IMR-90 (cell line): Measurements from ENCODE around the gene SLC15A3. TPM values are rescaled to one million over a fixed set of nuclear protein-coding genes. Genes with fewer than 3 reads are reported as not detected.

Experiments used
- ATAC-seq: fragments of 200-7000 bp; cut with Tn5 transposase; 2 replicates; pipeline ENCODE4 v1.9.1; 2020; ENCODE audit warnings: low read depth, mild to moderate bottlenecking, moderate library complexity
- BruUV-seq: library from RNA; stranded (reverse); fragments of 400-500 nt; replicated peaks from 2 replicates; lab custom pipeline; 2021; lab: Mats Ljungman, UMichigan
- CTCF ChIA-PET: fragments of 300-600 bp; formaldehyde crosslinking; extraction: SDS; loops from one replicate; lab custom pipeline; 2021; ENCODE audit warnings: antibody characterized with exemption; lab: Yijun Ruan, JAX
- POLR2A ChIA-PET: fragments of 300-600 bp; sonication (Branson Sonifier 250); formaldehyde crosslinking; loops from one replicate; lab custom pipeline; 2022; ENCODE audit warnings: antibody characterized with exemption; ENCODE audit not compliant: unreplicated experiment; lab: Charles Lee
- DNase-seq: peaks from one replicate; pipeline ENCODE4 v3.0.0; 2013
- H2AFZ ChIP-seq: replicated peaks from 2 replicates; pipeline ENCODE3; 2013; ENCODE audit warnings: low read length, mild to moderate bottlenecking; ENCODE audit not compliant: poor library complexity
- H2AK5ac ChIP-seq: 2 replicates; pipeline ENCODE4 v1.6.1; 2013; ENCODE audit warnings: low read depth, low read length, inconsistent platforms
- H2AK9ac ChIP-seq: replicated peaks from 2 replicates; pipeline ENCODE3; 2013; ENCODE audit warnings: mild to moderate bottlenecking, low read depth, low read length, moderate library complexity; ENCODE audit not compliant: poor library complexity
- H2BK120ac ChIP-seq: 2 replicates; pipeline ENCODE4 v1.6.1; 2013; ENCODE audit warnings: low read depth, low read length, inconsistent platforms
- H2BK15ac ChIP-seq: 3 replicates; pipeline ENCODE4 v1.6.1; 2013; ENCODE audit warnings: low read depth, low read length, inconsistent platforms
- H2BK20ac ChIP-seq: 2 replicates; pipeline ENCODE4 v1.6.1; 2013; ENCODE audit warnings: low read depth, mild to moderate bottlenecking, inconsistent platforms, low read length, moderate library complexity
- H2BK5ac ChIP-seq: 2 replicates; pipeline ENCODE4 v1.6.1; 2013; ENCODE audit warnings: mild to moderate bottlenecking, low read depth, low read length, inconsistent platforms; ENCODE audit not compliant: poor library complexity, severe bottlenecking
- H3K14ac ChIP-seq: replicated peaks from 2 replicates; pipeline ENCODE4 v1.6.1; 2013; ENCODE audit warnings: low read depth, low read length, inconsistent platforms
- H3K18ac ChIP-seq: 2 replicates; pipeline ENCODE4 v1.6.1; 2013; ENCODE audit warnings: low read depth, low read length, control low read depth
- H3K23ac ChIP-seq: 2 replicates; pipeline ENCODE4 v1.6.1; 2013; ENCODE audit warnings: low read depth, low read length, inconsistent platforms
- H3K27ac ChIP-seq: 2 replicates; pipeline ENCODE4 v1.5.1; 2013; ENCODE audit warnings: mild to moderate bottlenecking, control low read depth, low read length; ENCODE audit not compliant: insufficient read depth
- H3K27me3 ChIP-seq: 2 replicates; pipeline ENCODE4 v1.6.1; 2013; ENCODE audit warnings: low read length; ENCODE audit not compliant: control insufficient read depth, insufficient read depth
- H3K36me3 ChIP-seq: 2 replicates; pipeline ENCODE4 v1.6.1; 2013; ENCODE audit warnings: low read length, mixed read lengths; ENCODE audit not compliant: control insufficient read depth, insufficient read depth
- H3K4ac ChIP-seq: 2 replicates; pipeline ENCODE4 v1.6.1; 2013; ENCODE audit warnings: low read depth, low read length, inconsistent platforms
- H3K4me1 ChIP-seq: 2 replicates; pipeline ENCODE4 v1.6.1; 2013; ENCODE audit warnings: low read length, mixed read lengths; ENCODE audit not compliant: control insufficient read depth, insufficient read depth
- H3K4me2 ChIP-seq: 2 replicates; pipeline ENCODE4 v1.6.1; 2013; ENCODE audit warnings: low read depth, mild to moderate bottlenecking, control low read depth, low read length, moderate library complexity
- H3K4me3 ChIP-seq: 2 replicates; pipeline ENCODE4 v1.5.1; 2013; ENCODE audit warnings: low read depth, mild to moderate bottlenecking, control low read depth, low read length, moderate library complexity; ENCODE audit not compliant: insufficient read depth
- H3K56ac ChIP-seq: 2 replicates; pipeline ENCODE4 v1.6.1; 2013; ENCODE audit warnings: low read length, inconsistent platforms; ENCODE audit not compliant: insufficient read depth; ENCODE audit errors: extremely low read depth
- H3K79me1 ChIP-seq, 2 experiments: 2 replicates each; pipeline ENCODE4 v1.6.1; 2013; ENCODE audit warnings: low read length in 2 of 2, inconsistent platforms in 1 of 2, low read depth in 1 of 2
- H3K9ac ChIP-seq: 2 replicates; pipeline ENCODE4 v1.6.1; 2013; ENCODE audit warnings: low read depth, low read length, control low read depth
- H3K9me1 ChIP-seq: 2 replicates; pipeline ENCODE4 v1.6.1; 2013; ENCODE audit warnings: low read length, inconsistent platforms; ENCODE audit not compliant: insufficient read depth
- H3K9me3 ChIP-seq: 2 replicates; pipeline ENCODE4 v1.6.1; 2013; ENCODE audit warnings: low read length; ENCODE audit not compliant: control insufficient read depth, insufficient read depth
- H4K20me1 ChIP-seq: 2 replicates; pipeline ENCODE4 v1.6.1; 2013; ENCODE audit warnings: low read length, inconsistent platforms; ENCODE audit not compliant: insufficient read depth
- H4K5ac ChIP-seq: 2 replicates; pipeline ENCODE4 v1.6.1; 2013; ENCODE audit warnings: mild to moderate bottlenecking, low read depth, low read length, control low read depth
- H4K8ac ChIP-seq, 2 experiments: 2 replicates each; pipeline ENCODE4 v1.6.1; 2013; ENCODE audit warnings: low read depth in 2 of 2, low read length in 2 of 2, control low read depth in 1 of 2, inconsistent platforms in 1 of 2
- H4K91ac ChIP-seq: 2 replicates; pipeline ENCODE4 v1.6.1; 2013; ENCODE audit warnings: low read depth, low read length, inconsistent platforms; ENCODE audit not compliant: insufficient read depth
- BHLHE40 ChIP-seq: fragments of 150-350 bp; IDR thresholded peaks from 2 replicates; pipeline ENCODE4 v1.6.1; 2016; ENCODE audit warnings: mild to moderate bottlenecking, low read depth, low read length
- CEBPB ChIP-seq: IDR thresholded peaks from 2 replicates; pipeline ENCODE4 v1.6.1; 2012; ENCODE audit warnings: low read depth, low read length, improper control_type of control experiment
- MAFK ChIP-seq: IDR thresholded peaks from 2 replicates; pipeline ENCODE4 v1.6.1; 2012; ENCODE audit warnings: low read depth, low read length, improper control_type of control experiment
- MAZ ChIP-seq: IDR thresholded peaks from 2 replicates; pipeline ENCODE4 v1.6.1; 2012; ENCODE audit warnings: low read depth, mild to moderate bottlenecking, low read length, improper control_type of control experiment, moderate library complexity, borderline replicate concordance
- NFE2L2 ChIP-seq: fragments of 150-350 bp; IDR thresholded peaks from 2 replicates; pipeline ENCODE4 v1.6.1; 2016; ENCODE audit warnings: low read depth, mild to moderate bottlenecking, low read length
- POLR2A ChIP-seq: IDR thresholded peaks from 2 replicates; pipeline ENCODE4 v1.6.1; 2012; ENCODE audit warnings: mild to moderate bottlenecking, low read depth, low read length
- RAD21 ChIP-seq: IDR thresholded peaks from 2 replicates; pipeline ENCODE4 v1.6.1; 2012; ENCODE audit warnings: low read length, improper control_type of control experiment
- RCOR1 ChIP-seq: IDR thresholded peaks from 2 replicates; pipeline ENCODE4 v1.6.1; 2012; ENCODE audit warnings: mild to moderate bottlenecking, low read length, improper control_type of control experiment; ENCODE audit not compliant: insufficient replicate concordance
- RFX5 ChIP-seq: IDR thresholded peaks from 2 replicates; pipeline ENCODE4 v1.8.0; 2012; ENCODE audit warnings: low read depth, mild to moderate bottlenecking, low read length, moderate library complexity
- SMC3 ChIP-seq: fragments of 150-350 bp; IDR thresholded peaks from 2 replicates; pipeline ENCODE4 v1.6.1; 2016; ENCODE audit warnings: low read depth, mild to moderate bottlenecking, antibody characterized with exemption, low read length, moderate library complexity
- WGBS, 2 experiments: methylation state at CpG; one replicate each; pipeline versions ENCODE4 v1.1.5 to v1.1.7; 2013; ENCODE audit warnings: missing lambda C conversion rate in 2 of 2; ENCODE audit not compliant: insufficient read length in 1 of 2; ENCODE audit errors: extremely low coverage in 2 of 2; 5-methylcytosine and 5-hydroxymethylcytosine counted together
- dilution Hi-C: fragments of 300-500 bp; cut with HindIII; formaldehyde crosslinking; loops from one replicate; pipeline ENCODE4 v1.14.3; 2018; ENCODE audit warnings: low sequenced_read_pairs; ENCODE audit not compliant: unreplicated experiment
- in situ Hi-C: fragments of 300-500 bp; cut with MboI; formaldehyde crosslinking; loops from 3 replicates; pipeline ENCODE4 v1.14.3; 2019; ENCODE audit warnings: low sequenced_read_pairs, inconsistent platforms, mixed read lengths
- intact Hi-C: fragments of 100-400 bp; cut with micrococcal nuclease; formaldehyde crosslinking; loops from 2 replicates; pipeline ENCODE4 v1.10.0; 2022
- polyA plus RNA-seq, 3 experiments: library from polyadenylated mRNA; depleted of rRNA; stranded (reverse); fragments of >200 nt; gene quantifications; 2 replicates each; pipeline ENCODE4 v1.2.3, GENCODE V29; 2012; ENCODE audit warnings: low replicate concordance in 1 of 3
- total RNA-seq: library from RNA; depleted of rRNA; stranded (reverse); fragments of >200 nt; gene quantifications from 2 replicates; pipeline ENCODE4 v1.2.3, GENCODE V29; 2012

Gene SLC15A3
- total and polyA plus RNA-seq, 2 of the 4 experiments (the other 2 are of a cell fraction), result 3.2 to 4.4 TPM

- Histone ChIP-seq H3K9me3 (peaks cover 1% of the 10 kb centered on the region), H4K5ac (no peak overlapping the region), H2AK5ac (no peak overlapping the region), H3K4me3 (no peak overlapping the region), H3K56ac (no peak overlapping the region), H3K79me1 (no peaks in the 10 kb centered on the region), H2AK9ac (no peak overlapping the region), H4K8ac (no peak overlapping the region), H3K14ac (no peak overlapping the region), H2AFZ (no peak overlapping the region), H3K9me1 (no peaks in the 10 kb centered on the region), H3K27ac (no peak overlapping the region), H3K4ac (no peak overlapping the region), H3K36me3 (no peaks in the 10 kb centered on the region), H2BK120ac (no peak overlapping the region), H3K4me1 (no peaks in the 10 kb centered on the region), H2BK15ac (no peak overlapping the region), H4K20me1 (no peaks in the 10 kb centered on the region), H3K4me2 (no peak overlapping the region), H2BK20ac (no peak overlapping the region), H3K9ac (no peak overlapping the region), H3K18ac (no peak overlapping the region), H3K27me3 (peaks cover 42% of the 10 kb centered on the region), H3K23ac (no peak overlapping the region), H2BK5ac (no peak overlapping the region), H4K91ac (no peak overlapping the region)
- TF ChIP-seq NFE2L2 (no peak), MAZ (no peak), CEBPB (no peak), RAD21 (no peak), RFX5 (no peak), RCOR1 (no peak), POLR2A (no peak), MAFK (no peak), SMC3 (no peak), BHLHE40 (no peak)
- POLR2A ChIA-PET, result no interaction called here
- intact Hi-C loops (loop anchor here (5.0 kb wide), 1 partner anchor 132 kb away; no protein-coding TSS in a partner anchor), dilution Hi-C loops (no loop called here), in situ Hi-C loops (no loop called here)
- 46% methylated on average over 6 of the region's 6 CpGs; no CpG with 5 or more reads in 1 of the 2 experiments for WGBS, 2 experiments
- no peak for DNase-seq
- BruUV-seq, result no TSS peak
- CTCF ChIA-PET, result interaction anchor here (1.1 kb wide), 1 partner anchor 9 kb away, joined by 3 read pairs; no protein-coding TSS in a partner anchor
- no peak for ATAC-seq
Observed at GRCh38 chr11:60964801-60965200, 12.8 kb upstream of the SLC15A3 start.
